B cell (primary cell): ENCODE results near the gene TWSG1. TPM values are rescaled to one million over a fixed set of nuclear protein-coding genes. Genes with fewer than 3 reads are reported as not detected.

Experiments
- ATAC-seq: fragments of 200-7000 bp; cut with Tn5 transposase; one replicate; pipeline ENCODE4 v1.10.0; 2021; ENCODE audit warnings: low read depth, mild to moderate bottlenecking, moderate number of reproducible peaks, moderate library complexity
- CTCF ChIA-PET: fragments of 350-600 bp; sonication (Branson Sonifier 250); formaldehyde crosslinking; loops from one replicate; lab custom pipeline; 2021; ENCODE audit warnings: antibody characterized with exemption, inconsistent platforms; lab: Charles Lee
- POLR2A ChIA-PET: fragments of 350-600 bp; sonication (Branson Sonifier 250); formaldehyde crosslinking; loops from one replicate; lab custom pipeline; 2021; ENCODE audit warnings: antibody characterized with exemption; lab: Charles Lee
- DNase-seq: peaks from one replicate; pipeline ENCODE4 v3.0.0; 2013
- H2AFZ ChIP-seq: 2 replicates; pipeline ENCODE4 v1.6.1; 2012; ENCODE audit warnings: mild to moderate bottlenecking, low read depth, low read length; ENCODE audit not compliant: insufficient read depth, poor library complexity, severe bottlenecking
- H3K27ac ChIP-seq, 2 donors: 1 replicate in 1 of 2; 2 replicates in 1 of 2; pipeline ENCODE4 v1.5.1; 2012 to 2013; ENCODE audit warnings: low read length in 2 of 2, mild to moderate bottlenecking in 2 of 2, moderate library complexity in 1 of 2
- H3K27me3 ChIP-seq, 4 experiments: fragments of 200-600 bp in 1 of 4; sonication (generic) in 1 of 4; replicated peaks in 1 of 4; 1 replicate in 2 of 4; 2 replicates in 2 of 4; pipeline versions ENCODE4 v1.6.1 to v1.7.0; 2013 to 2016; ENCODE audit warnings: low read length in 3 of 4, mild to moderate bottlenecking in 2 of 4, mixed read lengths in 1 of 4, moderate library complexity in 1 of 4; ENCODE audit not compliant: insufficient read depth in 4 of 4, control insufficient read depth in 3 of 4; ENCODE audit errors: control extremely low read depth in 1 of 4
- H3K36me3 ChIP-seq, 2 experiments: replicated peaks in 1 of 2; 1 replicate in 1 of 2; 2 replicates in 1 of 2; pipeline versions ENCODE4 v1.6.1 to v1.7.1; 2013; ENCODE audit warnings: low read length in 1 of 2; ENCODE audit not compliant: insufficient read depth in 2 of 2, control insufficient read depth in 1 of 2; ENCODE audit errors: control extremely low read depth in 1 of 2, extremely low read depth in 1 of 2
- H3K4me1 ChIP-seq, 2 donors: fragments of 200-600 bp in 1 of 2; sonication (generic) in 1 of 2; 1 replicate in 1 of 2; 2 replicates in 1 of 2; pipeline versions ENCODE4 v1.5.1 to v1.6.1; 2013 to 2017; ENCODE audit warnings: low read length in 2 of 2; ENCODE audit not compliant: control insufficient read depth in 2 of 2, insufficient read depth in 2 of 2
- H3K4me2 ChIP-seq: replicated peaks from 2 replicates; pipeline ENCODE3; 2012; ENCODE audit warnings: mild to moderate bottlenecking, low read depth, low read length; ENCODE audit not compliant: poor library complexity, severe bottlenecking
- H3K4me3 ChIP-seq, 5 experiments: fragments of 200-600 bp in 1 of 5; sonication (generic) in 1 of 5; 1 replicate in 3 of 5; 2 replicates in 2 of 5; pipeline versions ENCODE4 v1.5.1 to v1.7.0; 2011 to 2016; ENCODE audit warnings: low read length in 4 of 5, mild to moderate bottlenecking in 4 of 5, low read depth in 2 of 5, control low read depth in 1 of 5, moderate library complexity in 1 of 5; ENCODE audit not compliant: insufficient read depth in 1 of 5; ENCODE audit errors: control extremely low read depth in 1 of 5, extremely low read depth in 1 of 5
- H3K79me2 ChIP-seq: fragments of 200-600 bp; sonication (generic); one replicate; pipeline ENCODE4 v1.6.0; 2016; ENCODE audit warnings: low read length; ENCODE audit not compliant: control insufficient read depth, insufficient read depth
- H3K9ac ChIP-seq: fragments of 200-600 bp; sonication (generic); 2 replicates; pipeline ENCODE4 v1.6.1; 2017; ENCODE audit warnings: mild to moderate bottlenecking, low read length, moderate library complexity
- H3K9me3 ChIP-seq, 3 donors: one replicate each; pipeline versions ENCODE4 v1.6.1 to v1.7.1; 2013; ENCODE audit warnings: low read length in 2 of 3; ENCODE audit not compliant: control insufficient read depth in 2 of 3, insufficient read depth in 1 of 3; ENCODE audit errors: control extremely low read depth in 1 of 3
- H4K20me1 ChIP-seq: 2 replicates; pipeline ENCODE4 v1.6.0; 2012; ENCODE audit warnings: mild to moderate bottlenecking, low read length; ENCODE audit not compliant: insufficient read depth, control insufficient read depth, poor library complexity, severe bottlenecking
- H3K27ac Mint-ChIP-seq: one replicate; pipeline ENCODE4 v1.8.0; 2021; ENCODE audit warnings: mixed read lengths
- H3K27me3 Mint-ChIP-seq: one replicate; pipeline ENCODE4 v1.8.0; 2021; ENCODE audit warnings: mixed read lengths
- H3K4me1 Mint-ChIP-seq: one replicate; pipeline ENCODE4 v1.8.0; 2021; ENCODE audit warnings: mixed read lengths
- H3K4me3 Mint-ChIP-seq: one replicate; pipeline ENCODE4 v1.8.0; 2021; ENCODE audit warnings: mixed read lengths
- H3K9me3 Mint-ChIP-seq: one replicate; pipeline ENCODE4 v1.8.0; 2022; ENCODE audit warnings: mixed read lengths; ENCODE audit not compliant: insufficient read depth
- EZH2 ChIP-seq: IDR thresholded peaks from 2 replicates; pipeline ENCODE4 v1.6.1; 2012; ENCODE audit warnings: borderline replicate concordance, low read depth, mild to moderate bottlenecking, moderate library complexity, low read length; ENCODE audit not compliant: insufficient read depth, poor library complexity, severe bottlenecking
- WGBS: methylation state at CpG from one replicate; pipeline ENCODE4 v1.1.5; 2013; ENCODE audit warnings: missing lambda C conversion rate; ENCODE audit not compliant: insufficient coverage; 5-methylcytosine and 5-hydroxymethylcytosine counted together
- intact Hi-C: fragments of 100-400 bp; cut with micrococcal nuclease; formaldehyde crosslinking; loops from one replicate; pipeline ENCODE4 v1.10.0; 2022
- polyA plus RNA-seq: library from polyadenylated mRNA; depleted of rRNA; stranded (reverse); fragments of >200 nt; gene quantifications from 2 replicates; pipeline ENCODE4 v1.2.3, GENCODE V29; 2012
- total RNA-seq, 2 donors: library from RNA; stranded (reverse); fragments of 120-200 nt in 1 of 2; gene quantifications; 1 replicate in 1 of 2; 2 replicates in 1 of 2; pipeline versions ENCODE4 v1.2.3 to v1.2.4, GENCODE V29; 2013 to 2022
- TF ChIP-seq, protein P1 (sequence below): fragments of 200-600 bp; IDR thresholded peaks from one replicate; pipeline ENCODE4 v1.8.0; 2022; ENCODE audit warnings: antibody characterized with exemption, mild to moderate bottlenecking

TWSG1 gene
- total and polyA plus RNA-seq, 2 donors (not counting 1 experiment from before 2014, with no cell fraction given) = 1.1 to 6.3 TPM

DNA sequence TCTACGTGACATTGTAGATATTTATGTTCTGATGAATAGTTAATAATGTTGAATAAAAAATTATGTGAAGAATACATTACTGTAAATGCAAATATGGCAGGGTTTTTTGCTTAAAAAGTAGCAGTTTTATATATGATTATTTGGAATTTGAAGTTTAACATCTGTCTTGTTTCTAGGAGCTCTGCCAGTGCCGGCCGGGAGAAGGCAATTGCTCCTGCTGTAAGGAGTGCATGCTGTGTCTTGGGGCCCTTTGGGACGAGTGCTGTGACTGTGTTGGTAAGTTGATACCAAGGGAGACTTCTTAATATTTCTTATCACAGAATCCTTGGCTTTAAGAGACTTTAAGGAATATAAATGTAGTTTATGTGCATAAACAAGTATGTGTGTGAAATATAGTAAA, 25.2 kb downstream of the TWSG1 start:
- H3K9me3 Mint-ChIP-seq = no peaks in the 10 kb centered on the region
- H3K4me1 Mint-ChIP-seq = no peaks in the 10 kb centered on the region
- ATAC-seq = no peak

DNA sequence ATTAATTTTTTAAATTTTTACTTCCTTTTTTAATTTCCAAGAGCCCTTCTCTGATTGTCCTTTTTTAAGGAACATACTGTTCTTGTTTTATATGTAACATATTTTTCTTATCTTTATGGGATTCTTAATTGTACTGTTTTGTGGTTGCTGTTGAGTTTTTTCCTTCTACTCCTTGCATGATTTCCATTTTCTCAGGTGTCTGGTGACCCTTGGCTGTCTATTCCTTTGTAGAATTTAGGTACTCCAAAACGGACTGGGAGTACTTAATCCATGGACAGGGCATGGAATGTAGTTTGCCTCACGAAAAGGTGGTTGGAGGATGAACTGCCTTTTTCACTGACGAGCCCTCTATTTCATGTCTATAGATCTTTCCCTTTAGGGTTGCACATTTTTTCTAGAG, 26.6 kb downstream of the TWSG1 start:
- H3K27ac Mint-ChIP-seq = no peak overlapping the region
- Histone ChIP-seq H3K27me3 (no peaks in the 10 kb centered on the region), H3K9me3 (no peaks in the 10 kb centered on the region), H3K36me3 (no peaks in the 10 kb centered on the region), H3K79me2 (no peaks in the 10 kb centered on the region), H3K9ac (no peak overlapping the region), H3K4me2 (no peak overlapping the region), H3K4me1 (no peaks in the 10 kb centered on the region), H4K20me1 (no peaks in the 10 kb centered on the region), H3K27ac (no peak overlapping the region), H2AFZ (no peak overlapping the region), H3K4me3 (no peak overlapping the region)
- H3K4me3 Mint-ChIP-seq = no peak overlapping the region
- WGBS = 100% methylated on average over 3 of the region's 3 CpGs
- POLR2A ChIA-PET = no interaction called here
- intact Hi-C loops = no loop called here
- no peaks in the 10 kb centered on the region for H3K9me3 Mint-ChIP-seq
- no peaks in the 10 kb centered on the region for H3K27me3 Mint-ChIP-seq
- ATAC-seq (no peak), DNase-seq (no peak)
- no peak for TF ChIP-seq EZH2
- TF ChIP-seq, protein P1, sequence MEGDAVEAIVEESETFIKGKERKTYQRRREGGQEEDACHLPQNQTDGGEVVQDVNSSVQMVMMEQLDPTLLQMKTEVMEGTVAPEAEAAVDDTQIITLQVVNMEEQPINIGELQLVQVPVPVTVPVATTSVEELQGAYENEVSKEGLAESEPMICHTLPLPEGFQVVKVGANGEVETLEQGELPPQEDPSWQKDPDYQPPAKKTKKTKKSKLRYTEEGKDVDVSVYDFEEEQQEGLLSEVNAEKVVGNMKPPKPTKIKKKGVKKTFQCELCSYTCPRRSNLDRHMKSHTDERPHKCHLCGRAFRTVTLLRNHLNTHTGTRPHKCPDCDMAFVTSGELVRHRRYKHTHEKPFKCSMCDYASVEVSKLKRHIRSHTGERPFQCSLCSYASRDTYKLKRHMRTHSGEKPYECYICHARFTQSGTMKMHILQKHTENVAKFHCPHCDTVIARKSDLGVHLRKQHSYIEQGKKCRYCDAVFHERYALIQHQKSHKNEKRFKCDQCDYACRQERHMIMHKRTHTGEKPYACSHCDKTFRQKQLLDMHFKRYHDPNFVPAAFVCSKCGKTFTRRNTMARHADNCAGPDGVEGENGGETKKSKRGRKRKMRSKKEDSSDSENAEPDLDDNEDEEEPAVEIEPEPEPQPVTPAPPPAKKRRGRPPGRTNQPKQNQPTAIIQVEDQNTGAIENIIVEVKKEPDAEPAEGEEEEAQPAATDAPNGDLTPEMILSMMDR = no peak
- CTCF ChIA-PET = no interaction called here
- H3K4me1 Mint-ChIP-seq = no peaks in the 10 kb centered on the region

More for the DNA sequence above, 25.2 kb downstream of the TWSG1 start:
- ChIA-PET CTCF (no interaction called here), POLR2A (no interaction called here)
- TF ChIP-seq, protein P1 = no peak
- TF ChIP-seq EZH2 = no peak
- no peak overlapping the region for H3K4me2 ChIP-seq
- H4K20me1 ChIP-seq = no peaks in the 10 kb centered on the region
- DNase-seq = no peak
- no peaks in the 10 kb centered on the region for H3K4me1 ChIP-seq
- no peak overlapping the region for H3K27ac Mint-ChIP-seq
- no peaks in the 10 kb centered on the region for H3K79me2 ChIP-seq
- no peak overlapping the region for H3K4me3 ChIP-seq
- H3K36me3 ChIP-seq = no peaks in the 10 kb centered on the region
- H3K9ac ChIP-seq = no peak overlapping the region
- H3K27me3 ChIP-seq = no peaks in the 10 kb centered on the region
- H2AFZ ChIP-seq = no peak overlapping the region
- H3K27me3 Mint-ChIP-seq = no peaks in the 10 kb centered on the region
- no peaks in the 10 kb centered on the region for H3K9me3 ChIP-seq
- H3K4me3 Mint-ChIP-seq = no peak overlapping the region
- WGBS = 100% methylated on average over 2 of the region's 4 CpGs
- H3K27ac ChIP-seq = no peak overlapping the region
- intact Hi-C loops = no loop called here
